GM13976 (cell line): ENCODE results near the gene C1QA.

Source experiments
- DNase-seq: peaks from one replicate; pipeline ENCODE4 v3.0.0; 2012; ENCODE audit warnings: low spot score
- in situ Hi-C: fragments of 300-500 bp; cut with MboI; formaldehyde crosslinking; loops from one replicate; pipeline ENCODE4 v1.12.0; 2022; ENCODE audit warnings: low sequenced_read_pairs, mixed read lengths, inconsistent platforms; ENCODE audit not compliant: unreplicated experiment
- TF ChIP-seq, protein P1 (sequence below): IDR thresholded peaks from 2 replicates; pipeline ENCODE4 v1.5.1; 2012; ENCODE audit warnings: borderline replicate concordance, mild to moderate bottlenecking; ENCODE audit not compliant: insufficient read depth; ENCODE audit errors: extremely low read depth, missing control alignments, control extremely low read depth

Gene C1QA

DNA sequence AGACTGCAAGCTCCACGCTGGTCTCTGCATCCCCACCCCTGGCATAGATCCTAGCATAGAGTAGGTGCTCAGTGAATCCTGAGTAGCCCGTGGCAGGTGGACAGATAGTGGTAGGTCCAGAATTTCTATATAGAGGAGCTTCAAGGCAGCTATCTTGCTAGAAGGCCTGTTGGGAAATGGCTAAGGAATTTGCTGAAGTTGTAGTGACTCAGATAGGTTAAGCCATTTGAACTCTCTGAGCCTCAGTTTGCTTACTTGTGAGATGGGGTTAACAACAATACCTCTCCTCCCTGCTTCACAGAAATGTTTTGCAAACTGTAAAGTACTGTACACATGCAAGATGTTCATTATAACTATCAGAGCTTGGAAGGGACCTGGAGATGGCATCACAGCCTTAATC is 50.8 kb downstream of the C1QA start:
- DNase-seq, result no peak
- in situ Hi-C loops, result no loop called here
- TF ChIP-seq, protein P1, sequence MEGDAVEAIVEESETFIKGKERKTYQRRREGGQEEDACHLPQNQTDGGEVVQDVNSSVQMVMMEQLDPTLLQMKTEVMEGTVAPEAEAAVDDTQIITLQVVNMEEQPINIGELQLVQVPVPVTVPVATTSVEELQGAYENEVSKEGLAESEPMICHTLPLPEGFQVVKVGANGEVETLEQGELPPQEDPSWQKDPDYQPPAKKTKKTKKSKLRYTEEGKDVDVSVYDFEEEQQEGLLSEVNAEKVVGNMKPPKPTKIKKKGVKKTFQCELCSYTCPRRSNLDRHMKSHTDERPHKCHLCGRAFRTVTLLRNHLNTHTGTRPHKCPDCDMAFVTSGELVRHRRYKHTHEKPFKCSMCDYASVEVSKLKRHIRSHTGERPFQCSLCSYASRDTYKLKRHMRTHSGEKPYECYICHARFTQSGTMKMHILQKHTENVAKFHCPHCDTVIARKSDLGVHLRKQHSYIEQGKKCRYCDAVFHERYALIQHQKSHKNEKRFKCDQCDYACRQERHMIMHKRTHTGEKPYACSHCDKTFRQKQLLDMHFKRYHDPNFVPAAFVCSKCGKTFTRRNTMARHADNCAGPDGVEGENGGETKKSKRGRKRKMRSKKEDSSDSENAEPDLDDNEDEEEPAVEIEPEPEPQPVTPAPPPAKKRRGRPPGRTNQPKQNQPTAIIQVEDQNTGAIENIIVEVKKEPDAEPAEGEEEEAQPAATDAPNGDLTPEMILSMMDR, result no peak

DNA sequence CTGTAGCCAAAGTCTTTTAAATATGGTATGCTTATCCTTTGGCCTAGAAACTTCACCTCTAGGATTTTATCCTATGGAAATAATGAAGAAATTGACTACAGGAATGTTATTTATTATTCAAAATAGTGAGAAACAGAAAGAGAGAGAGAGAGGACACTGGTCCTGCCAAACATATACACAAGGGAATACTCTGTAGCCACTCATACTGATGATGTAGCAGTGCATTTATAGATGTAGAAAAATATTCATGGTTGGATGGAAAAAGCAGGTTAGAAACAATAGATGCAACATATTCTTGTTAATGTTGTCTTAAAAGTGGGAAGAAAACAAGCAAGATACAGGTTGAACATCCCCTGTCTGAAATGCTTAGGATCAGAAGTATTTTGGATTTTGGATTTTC is 52.0 kb downstream of the C1QA start:
- TF ChIP-seq, protein P1, result no peak
- in situ Hi-C loops, result no loop called here
- no peak for DNase-seq
